A172 (cell line): ENCODE measurements around the gene PTPRE. TPM values are rescaled to one million over a fixed set of nuclear protein-coding genes. Genes with fewer than 3 reads are reported as not detected.

ENCODE experiments used
- DNase-seq: peaks from one replicate; pipeline ENCODE4 v3.0.0-alpha.2; 2015; ENCODE audit warnings: low spot score
- total RNA-seq: library from RNA; depleted of rRNA; stranded (reverse); fragments of >200 nt; shearing (Covaris generic); gene quantifications from 2 replicates; pipeline ENCODE4 v1.2.3, GENCODE V29; 2014; rRNA removed

PTPRE gene
- total RNA-seq: 3.8 and 4.7 TPM in 2 replicates

GRCh38 chr10:127906548-127907377 lies at the start of gene PTPRE:
PTPRE (plus strand) TSS chr10:127907103; CDS start chr10:128040882, 133,779 bp downstream.
- DNase-seq: peak; percentile 11

- no peak for DNase-seq
These were observed 46.3 kb upstream of the PTPRE start for GRCh38 chr10:127860592-127860991.

GRCh38 chr10:127863231-127863825 lies 43.6 kb upstream of the PTPRE start:
- no peak for DNase-seq

- no peak for DNase-seq
These were observed 40.5 kb upstream of the PTPRE start for GRCh38 chr10:127866276-127867013.

- no peak for DNase-seq
These were observed 39.1 kb upstream of the PTPRE start for GRCh38 chr10:127867805-127868204.

GRCh38 chr10:127869329-127869728 lies 37.6 kb upstream of the PTPRE start:
- DNase-seq: no peak

- no peak for DNase-seq
These were observed 35.3 kb upstream of the PTPRE start for GRCh38 chr10:127871631-127872010.

- no peak for DNase-seq
These were observed 34.7 kb upstream of the PTPRE start for GRCh38 chr10:127872011-127872761.

- DNase-seq: no peak
These were observed 33.9 kb upstream of the PTPRE start for GRCh38 chr10:127872871-127873600.

GRCh38 chr10:127873901-127874470 lies 32.9 kb upstream of the PTPRE start:
- no peak for DNase-seq

- no peak for DNase-seq
These were observed 32.0 kb upstream of the PTPRE start for GRCh38 chr10:127874671-127875448.

GRCh38 chr10:127875449-127875765 lies 31.5 kb upstream of the PTPRE start:
- DNase-seq: no peak

- DNase-seq: no peak
These were observed 31.0 kb upstream of the PTPRE start for GRCh38 chr10:127875916-127876315.

- DNase-seq: no peak
These were observed 29.8 kb upstream of the PTPRE start for GRCh38 chr10:127877116-127877515.

- no peak for DNase-seq
These were observed 29.2 kb upstream of the PTPRE start for GRCh38 chr10:127877699-127878098.

GRCh38 chr10:127878475-127879055 lies 28.3 kb upstream of the PTPRE start:
- no peak for DNase-seq

GRCh38 chr10:127880557-127880956 lies 26.3 kb upstream of the PTPRE start:
- DNase-seq: no peak

- DNase-seq: no peak
These were observed 25.6 kb upstream of the PTPRE start for GRCh38 chr10:127881262-127881661.

- no peak for DNase-seq
These were observed 24.5 kb upstream of the PTPRE start for GRCh38 chr10:127882391-127882790.
